HCT116 (cell line): Measurements from ENCODE around the gene SCAF8. TPM values are rescaled to one million over a fixed set of nuclear protein-coding genes. Genes with fewer than 3 reads are reported as not detected.

Source experiments
- ATAC-seq: fragments of 200-7000 bp; cut with Tn5 transposase; 2 replicates; pipeline ENCODE4 v1.9.1; 2020; ENCODE audit warnings: mild to moderate bottlenecking, moderate library complexity
- BruUV-seq: library from RNA; stranded (reverse); fragments of 400-500 nt; replicated peaks from 2 replicates; lab custom pipeline; 2021; lab: Mats Ljungman, UMichigan
- CTCF ChIA-PET: fragments of 300-600 bp; sonication (Branson Sonifier 250); formaldehyde crosslinking; loops from one replicate; lab custom pipeline; 2021; ENCODE audit warnings: antibody characterized with exemption; lab: Charles Lee
- POLR2A ChIA-PET: fragments of 300-600, 350-600 bp; sonication (Branson Sonifier 250); formaldehyde crosslinking; loops from one replicate; lab custom pipeline; 2021; ENCODE audit warnings: antibody characterized with exemption; lab: Charles Lee
- RAD21 ChIA-PET, 2 experiments: fragments of 300-600 bp; sonication (Branson Sonifier 250); formaldehyde crosslinking; loops; one replicate each; lab custom pipeline; 2023; ENCODE audit warnings: low total read pairs in 2 of 2; ENCODE audit not compliant: uncharacterized antibody in 2 of 2, unreplicated experiment in 2 of 2, low non-redundant PET in 1 of 2; lab: Charles Lee
- DNase-seq: peaks from one replicate; pipeline ENCODE4 v3.0.0-alpha.2; 2010; ENCODE audit warnings: low read depth, low spot score
- H2AFZ ChIP-seq: fragments of 200-600 bp; shearing (Covaris generic), sonication (generic); 2 replicates; pipeline ENCODE4 v1.6.1; 2017; ENCODE audit warnings: low read depth, mixed run types, mixed read lengths, antibody characterized with exemption, low read length; ENCODE audit not compliant: poor library complexity, severe bottlenecking
- H3K27ac ChIP-seq: 2 replicates; pipeline ENCODE4 v1.5.1; 2012; ENCODE audit warnings: low read depth, low read length
- H3K27me3 ChIP-seq: fragments of 200-600 bp; sonication (generic); 2 replicates; pipeline ENCODE4 v1.6.1; 2016; ENCODE audit warnings: mixed run types, low read length, mixed read lengths; ENCODE audit not compliant: insufficient read depth
- H3K36me3 ChIP-seq, 2 experiments: fragments of 200-500 bp in 1 of 2; fragments of 200-600 bp in 1 of 2; sonication (Bioruptor generic) in 1 of 2; sonication (generic) in 1 of 2; 2 replicates each; pipeline versions ENCODE4 v1.5.1 to v1.6.1; 2014 to 2016; ENCODE audit warnings: low read length in 2 of 2, inconsistent platforms in 1 of 2, mixed read lengths in 1 of 2, mixed run types in 1 of 2; ENCODE audit not compliant: insufficient read depth in 2 of 2, control insufficient read depth in 1 of 2
- H3K4me1 ChIP-seq, 2 experiments: fragments of 200-600 bp in 1 of 2; sonication (generic) in 1 of 2; 2 replicates each; pipeline versions ENCODE4 v1.5.1 to v1.6.1; 2012 to 2017; ENCODE audit warnings: low read length in 2 of 2, inconsistent platforms in 1 of 2, mild to moderate bottlenecking in 1 of 2, mixed read lengths in 1 of 2, mixed run types in 1 of 2, moderate library complexity in 1 of 2; ENCODE audit not compliant: insufficient read depth in 2 of 2, control insufficient read depth in 1 of 2
- H3K4me2 ChIP-seq: fragments of 200-600 bp; sonication (generic); 2 replicates; pipeline ENCODE4 v1.6.1; 2017; ENCODE audit warnings: mixed run types, low read length, mixed read lengths
- H3K4me3 ChIP-seq, 2 experiments: fragments of 200-600 bp in 1 of 2; sonication (generic) in 1 of 2; replicated peaks in 1 of 2; 2 replicates each; pipeline ENCODE4 v1.5.1; 2011 to 2016; ENCODE audit warnings: low read length in 2 of 2, control low read depth in 1 of 2, low read depth in 1 of 2, mild to moderate bottlenecking in 1 of 2, mixed read lengths in 1 of 2, mixed run types in 1 of 2
- H3K79me2 ChIP-seq: fragments of 200-600 bp; sonication (generic); 2 replicates; pipeline ENCODE4 v1.6.1; 2017; ENCODE audit warnings: mild to moderate bottlenecking, mixed run types, low read length, moderate library complexity, mixed read lengths; ENCODE audit not compliant: insufficient read depth
- H3K9ac ChIP-seq: fragments of 200-600 bp; sonication (generic); 2 replicates; pipeline ENCODE4 v1.6.1; 2016; ENCODE audit warnings: low read length, mixed read lengths
- H3K9me2 ChIP-seq: fragments of 200-600 bp; sonication (generic), shearing (Covaris generic); 2 replicates; pipeline ENCODE4 v1.6.1; 2017; ENCODE audit warnings: mixed run types, mild to moderate bottlenecking, moderate library complexity; ENCODE audit not compliant: insufficient read depth
- H3K9me3 ChIP-seq, 2 experiments: fragments of 200-500 bp in 1 of 2; fragments of 200-600 bp in 1 of 2; sonication (Bioruptor generic) in 1 of 2; sonication (generic) in 1 of 2; 2 replicates each; pipeline ENCODE4 v1.6.1; 2014 to 2017; ENCODE audit warnings: low read length in 2 of 2, mixed read lengths in 2 of 2, inconsistent platforms in 1 of 2, low read depth in 1 of 2, mild to moderate bottlenecking in 1 of 2, mixed run types in 1 of 2, moderate library complexity in 1 of 2; ENCODE audit not compliant: control insufficient read depth in 1 of 2, insufficient read depth in 1 of 2
- H4K20me1 ChIP-seq: fragments of 200-600 bp; sonication (generic), shearing (Covaris generic); 2 replicates; pipeline ENCODE4 v1.6.1; 2017; ENCODE audit warnings: mixed run types, mild to moderate bottlenecking, moderate library complexity; ENCODE audit not compliant: insufficient read depth
- EZH2phosphoT487 ChIP-seq: fragments of 200-600 bp; IDR thresholded peaks from 2 replicates; pipeline ENCODE4 v1.6.1; 2018; ENCODE audit warnings: antibody characterized with exemption, borderline replicate concordance
- FOSL1 ChIP-seq: IDR thresholded peaks from 2 replicates; pipeline ENCODE4 v1.6.1; 2012; ENCODE audit warnings: low read depth
- POLR2A ChIP-seq: IDR thresholded peaks from 2 replicates; pipeline ENCODE4 v1.7.0; 2011; ENCODE audit warnings: borderline replicate concordance; ENCODE audit not compliant: insufficient read depth, insufficient read length; ENCODE audit errors: extremely low read depth
- POLR2AphosphoS5 ChIP-seq: IDR thresholded peaks from 2 replicates; pipeline ENCODE4 v1.6.1; 2011; ENCODE audit warnings: mild to moderate bottlenecking, low read depth, low read length, moderate library complexity
- RAD21 ChIP-seq: IDR thresholded peaks from 2 replicates; pipeline ENCODE4 v1.6.1; 2012; ENCODE audit warnings: low read depth, mild to moderate bottlenecking
- SIN3A ChIP-seq: IDR thresholded peaks from 2 replicates; pipeline ENCODE4 v1.6.1; 2012; ENCODE audit warnings: low read depth
- TCF7L2 ChIP-seq: IDR thresholded peaks from 2 replicates; pipeline ENCODE4 v1.7.0; 2011; ENCODE audit warnings: borderline replicate concordance, inconsistent platforms; ENCODE audit not compliant: insufficient read depth, insufficient read length; ENCODE audit errors: extremely low read depth
- ZNF274 ChIP-seq: fragments of 200-500 bp; sonication (Bioruptor generic); IDR thresholded peaks from 2 replicates; pipeline ENCODE4 v1.6.1; 2014; ENCODE audit warnings: mild to moderate bottlenecking, low read depth, low read length, inconsistent platforms
- intact Hi-C: fragments of 100-400 bp; cut with micrococcal nuclease; formaldehyde crosslinking; loops from 2 replicates; pipeline ENCODE4 v1.10.0; 2022
- total RNA-seq: library from RNA; stranded (reverse); gene quantifications from one replicate; pipeline ENCODE4 v1.2.1, GENCODE V29; 2021; ENCODE audit not compliant: unreplicated experiment
- TF ChIP-seq, protein P1 (sequence below): IDR thresholded peaks from 2 replicates; pipeline ENCODE4 v1.6.1; 2011; ENCODE audit warnings: mild to moderate bottlenecking, low read length, moderate library complexity; ENCODE audit not compliant: insufficient replicate concordance; ENCODE audit errors: extremely low read depth

The SCAF8 gene
- total RNA-seq, 1 experiment from 2014 or later, result 34.6 TPM

DNA sequence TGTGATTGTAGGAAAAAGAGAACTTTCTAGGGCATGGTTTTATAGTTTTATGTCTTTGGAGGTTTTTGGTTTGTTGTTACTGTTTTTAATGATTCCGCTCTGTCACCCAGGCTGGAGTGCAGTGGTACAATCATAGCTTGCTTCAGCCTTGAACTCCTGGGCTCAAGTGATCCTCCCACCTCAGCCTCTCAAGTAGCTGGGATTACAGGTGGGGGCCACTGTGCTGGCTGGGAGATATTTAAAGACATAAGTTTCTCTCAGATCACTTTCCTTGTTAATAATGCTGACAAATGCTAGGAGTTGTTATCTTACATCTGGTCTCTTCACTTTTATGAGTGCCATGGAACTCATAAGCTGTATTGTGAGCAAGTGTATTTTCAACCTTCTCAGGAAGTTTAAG, 116.3 kb downstream of the SCAF8 start:
- Histone ChIP-seq H3K9me2 (no peaks in the 10 kb centered on the region), H3K36me3 (no peaks in the 10 kb centered on the region), H4K20me1 (peaks cover 6% of the 10 kb centered on the region), H3K4me3 (no peak overlapping the region), H3K79me2 (peaks cover 85% of the 10 kb centered on the region), H3K9me3 (no peaks in the 10 kb centered on the region), H3K9ac (no peak overlapping the region)
- RAD21 ChIA-PET, result no interaction called here
- intact Hi-C loops, result no loop called here
- TF ChIP-seq TCF7L2, result no peak
- TF ChIP-seq, protein P1, sequence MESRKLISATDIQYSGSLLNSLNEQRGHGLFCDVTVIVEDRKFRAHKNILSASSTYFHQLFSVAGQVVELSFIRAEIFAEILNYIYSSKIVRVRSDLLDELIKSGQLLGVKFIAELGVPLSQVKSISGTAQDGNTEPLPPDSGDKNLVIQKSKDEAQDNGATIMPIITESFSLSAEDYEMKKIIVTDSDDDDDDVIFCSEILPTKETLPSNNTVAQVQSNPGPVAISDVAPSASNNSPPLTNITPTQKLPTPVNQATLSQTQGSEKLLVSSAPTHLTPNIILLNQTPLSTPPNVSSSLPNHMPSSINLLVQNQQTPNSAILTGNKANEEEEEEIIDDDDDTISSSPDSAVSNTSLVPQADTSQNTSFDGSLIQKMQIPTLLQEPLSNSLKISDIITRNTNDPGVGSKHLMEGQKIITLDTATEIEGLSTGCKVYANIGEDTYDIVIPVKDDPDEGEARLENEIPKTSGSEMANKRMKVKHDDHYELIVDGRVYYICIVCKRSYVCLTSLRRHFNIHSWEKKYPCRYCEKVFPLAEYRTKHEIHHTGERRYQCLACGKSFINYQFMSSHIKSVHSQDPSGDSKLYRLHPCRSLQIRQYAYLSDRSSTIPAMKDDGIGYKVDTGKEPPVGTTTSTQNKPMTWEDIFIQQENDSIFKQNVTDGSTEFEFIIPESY, result no peak
- no peak for TF ChIP-seq EZH2phosphoT487
- TF ChIP-seq POLR2A, result no peak
- TF ChIP-seq SIN3A, result no peak
- TF ChIP-seq, all 23 proteins: peak for 0
- ATAC-seq (no peak), DNase-seq (no peak)
- H3K27ac ChIP-seq, result no peak overlapping the region
- H3K4me1 ChIP-seq, result no peaks in the 10 kb centered on the region
- H3K4me2 ChIP-seq, result no peak overlapping the region
- POLR2A ChIA-PET, result no interaction called here
- no peaks in the 10 kb centered on the region for H3K27me3 ChIP-seq
- BruUV-seq, result no TSS peak
- H2AFZ ChIP-seq, result no peak overlapping the region
- CTCF ChIA-PET, result interaction anchor here (1.0 kb wide), 1 partner anchor 19 kb away, joined by 4 read pairs; no protein-coding TSS in a partner anchor

DNA sequence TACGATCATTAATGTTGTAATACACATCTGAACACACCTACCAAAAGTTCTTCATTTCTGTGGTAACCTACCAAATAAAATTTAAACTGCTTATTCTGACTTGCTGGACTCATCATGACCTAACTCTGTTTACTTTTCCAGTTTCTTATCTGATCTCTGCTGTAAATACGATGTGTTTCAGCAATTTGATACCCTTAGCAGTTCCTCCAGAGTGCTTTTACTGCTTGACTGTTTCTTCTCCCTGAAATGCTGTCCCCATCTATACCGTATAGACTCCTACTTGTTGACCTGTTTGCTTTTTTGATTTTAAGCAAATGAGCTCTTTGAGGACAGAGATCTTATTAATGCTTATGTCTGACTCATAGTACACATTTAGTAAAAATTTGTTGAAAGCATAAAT, 119.5 kb downstream of the SCAF8 start:
- H2AFZ ChIP-seq, result no peak overlapping the region
- no peak for TF ChIP-seq RAD21
- no peak for TF ChIP-seq POLR2AphosphoS5
- TF ChIP-seq FOSL1, result no peak
- no peak for TF ChIP-seq ZNF274
- TF ChIP-seq, all 23 proteins: peak for 0
- no peak overlapping the region for H3K4me2 ChIP-seq
- DNase-seq (no peak), ATAC-seq (no peak)
- CTCF ChIA-PET, result interaction anchor here (1.0 kb wide), 1 partner anchor 16 kb away, joined by 5 read pairs; no protein-coding TSS in a partner anchor
- no peaks in the 10 kb centered on the region for H3K27me3 ChIP-seq
- H3K36me3 ChIP-seq, result no peaks in the 10 kb centered on the region
- H3K4me1 ChIP-seq, result no peaks in the 10 kb centered on the region
- peaks cover 6% of the 10 kb centered on the region for H4K20me1 ChIP-seq
- peaks cover 76% of the 10 kb centered on the region for H3K79me2 ChIP-seq
- no peaks in the 10 kb centered on the region for H3K9me2 ChIP-seq
- POLR2A ChIA-PET, result no interaction called here
- no peak overlapping the region for H3K27ac ChIP-seq
- RAD21 ChIA-PET, result no interaction called here
- H3K4me3 ChIP-seq, result no peak overlapping the region
- H3K9me3 ChIP-seq, result no peaks in the 10 kb centered on the region; a peak in 1 of 4 replicates
- no TSS peak for BruUV-seq
- intact Hi-C loops, result no loop called here
- no peak overlapping the region for H3K9ac ChIP-seq
